HG03439 (cell line): ENCODE measurements around the gene OR6K3.
"Not testable (repeated sequence)": the region's sequence is repeated elsewhere in the genome, so short reads cannot be mapped to it uniquely, and the experiment has no call there.

Source experiments
- ATAC-seq: cut with Tn5 transposase; IDR thresholded peaks from one replicate; pipeline ENCODE4 v1.9.1; 2021; ENCODE audit warnings: mild to moderate bottlenecking, moderate library complexity; ENCODE audit not compliant: unreplicated experiment

Gene OR6K3

DNA sequence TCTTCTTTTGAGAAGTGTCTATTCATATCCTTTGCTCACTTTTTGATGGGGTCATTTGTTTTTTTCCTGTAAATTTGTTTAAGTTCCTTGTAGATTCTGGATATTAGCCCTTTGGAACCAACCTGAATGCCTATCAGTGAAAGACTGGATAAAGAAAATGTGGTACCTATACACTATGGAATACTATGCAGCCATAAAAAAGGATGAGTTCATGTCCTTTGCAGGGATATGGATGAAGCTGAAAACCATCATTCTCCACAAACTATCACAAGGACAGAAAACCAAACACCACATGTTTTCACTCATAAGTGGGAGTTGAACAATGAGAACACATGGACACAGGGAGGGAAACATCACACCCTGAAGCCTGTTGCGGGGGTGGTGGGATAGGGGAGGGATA is 32.2 kb downstream of the OR6K3 start:
- not testable (repeated sequence) for ATAC-seq

DNA sequence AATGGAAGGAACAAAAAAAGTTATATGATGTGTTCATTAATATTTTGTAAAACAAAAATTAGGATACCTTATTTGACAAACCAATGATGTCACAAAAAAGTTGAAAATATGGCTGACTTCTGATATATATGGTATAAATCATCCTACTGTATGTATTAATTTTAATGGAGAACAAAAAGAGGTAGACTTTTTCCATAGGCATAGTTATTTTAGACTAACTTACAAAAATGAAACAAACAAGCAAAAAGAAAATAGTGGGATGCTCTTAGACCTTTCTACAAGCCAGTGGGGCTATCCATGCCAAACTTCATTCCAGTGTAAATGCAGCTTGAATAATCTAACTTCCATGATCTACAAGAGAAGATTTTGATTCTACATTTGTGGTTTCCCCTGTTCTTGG is 33.5 kb downstream of the OR6K3 start:
- ATAC-seq, result no peak

DNA sequence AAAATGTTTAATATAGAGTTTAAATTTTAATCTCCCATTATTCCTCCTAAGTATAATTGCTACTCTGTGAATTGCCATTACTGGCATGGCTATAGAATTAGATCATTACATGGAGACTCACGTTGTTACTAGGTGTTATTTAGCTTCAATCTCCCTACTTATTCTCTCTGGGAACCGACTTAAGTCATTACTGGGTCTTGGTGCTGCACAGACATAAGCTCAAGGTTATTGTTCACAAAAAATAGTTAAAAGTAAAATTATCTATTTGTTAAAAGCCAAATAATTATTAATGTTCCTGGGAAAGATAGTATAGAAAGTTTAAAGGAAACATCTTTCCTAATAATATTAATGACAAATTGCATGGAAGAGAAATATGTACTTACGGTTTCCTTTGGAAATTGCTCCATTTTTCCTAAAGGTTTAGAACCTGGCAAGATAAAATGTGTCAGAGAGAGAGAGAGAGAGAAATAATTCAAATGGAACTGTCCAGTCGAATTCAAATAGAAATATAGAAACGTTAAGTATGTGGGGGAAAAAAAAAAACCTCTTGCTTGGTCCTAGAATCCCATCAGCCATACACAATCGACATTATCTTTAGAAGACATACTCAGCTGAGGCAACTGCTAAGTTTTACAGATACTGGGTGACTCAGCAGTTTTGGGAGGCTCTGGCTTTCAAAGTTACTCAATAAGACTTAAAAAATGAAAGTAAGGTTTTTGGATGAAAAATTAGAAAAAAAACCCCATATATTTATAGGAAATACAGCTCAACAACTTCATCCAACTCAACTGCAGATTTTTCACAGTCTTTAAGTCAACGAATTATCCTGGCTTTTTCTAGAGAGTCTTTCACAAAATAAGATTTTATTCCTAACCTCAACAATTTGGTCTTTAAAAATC is 34.2 kb downstream of the OR6K3 start, which contains the start of gene SPTA1:
TSS of gene SPTA1 (minus strand) at position 605 of the 899 bp plus-strand sequence. CDS start at position 407, 198 bp downstream.
- no peak for ATAC-seq

- no peak for ATAC-seq
These were observed 35.4 kb downstream of the OR6K3 start for GRCh38 chr1:158685085-158685484.

GRCh38 chr1:158681606-158682005 is 38.9 kb downstream of the OR6K3 start:
- no peak for ATAC-seq

DNA sequence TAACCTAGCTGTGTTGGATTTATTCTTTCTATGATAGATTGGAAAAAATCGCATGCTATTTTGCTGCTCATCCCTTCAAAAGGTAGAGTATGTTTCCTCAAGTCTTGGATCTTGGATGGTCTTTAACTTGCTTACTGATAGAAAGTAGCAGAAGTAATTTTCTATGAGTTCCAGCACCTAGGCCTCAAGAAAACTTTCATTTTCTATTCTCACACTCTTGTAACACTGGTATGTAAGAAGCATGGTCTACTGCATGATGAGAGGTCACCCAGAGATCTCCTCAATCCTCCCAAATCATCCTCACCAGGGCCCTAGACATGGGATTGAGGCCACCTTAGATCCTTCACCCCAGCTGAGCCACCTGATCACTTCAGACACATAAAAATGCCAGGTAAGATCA is 41.2 kb downstream of the OR6K3 start:
- ATAC-seq, result no peak

- no peak for ATAC-seq
These were observed 44.8 kb downstream of the OR6K3 start for GRCh38 chr1:158675563-158676323.

DNA sequence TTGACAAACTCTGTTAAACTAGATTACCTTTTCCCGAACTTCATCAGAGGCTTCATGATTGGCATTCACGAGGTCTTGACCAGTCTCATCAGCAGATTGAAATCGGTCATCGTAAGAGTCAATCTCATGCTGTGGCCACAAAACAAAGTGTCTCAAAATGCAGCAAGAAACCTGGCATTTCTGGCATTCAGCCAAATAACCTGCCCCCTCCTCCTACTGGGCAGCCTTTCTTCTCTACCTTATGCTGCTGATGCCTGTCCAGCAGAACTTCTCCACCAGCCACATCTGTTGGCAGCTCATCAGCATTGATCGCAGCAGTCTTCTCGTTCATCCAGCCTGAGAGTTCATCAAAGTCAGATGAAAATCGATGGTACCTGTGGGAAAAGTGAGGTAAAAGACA is 46.2 kb downstream of the OR6K3 start:
- ATAC-seq, result no peak
